Measurements from ENCODE around the gene NR6A1. TPM values are rescaled to one million over a fixed set of nuclear protein-coding genes. Genes with fewer than 3 reads are reported as not detected.

NR6A1 gene
- total and polyA plus RNA-seq, 2 of the 8 experiments (the other 6 are each of a cell fraction or from before 2014, with no cell fraction given): 93.2 to 237 TPM

- no peak for TF ChIP-seq CHD7 (IDR thresholded peaks at IDR 0.05; ENCODE audit: insufficient replicate concordance, low read length)
- no peak for TF ChIP-seq KDM1A (IDR thresholded peaks at IDR 0.05; ENCODE audit: borderline replicate concordance, low read length)
- no peak for TF ChIP-seq CBX5 (IDR thresholded peaks at IDR 0.05; ENCODE audit: low read depth, low read length)
- TF ChIP-seq CTBP2 (IDR thresholded peaks at IDR 0.05; ENCODE audit: borderline replicate concordance, insufficient read depth, insufficient read length, low read length): no peak
- no peak for TF ChIP-seq ASH2L (IDR thresholded peaks at IDR 0.05; ENCODE audit: low read length)
- TF ChIP-seq CHD2 (IDR thresholded peaks at IDR 0.05; ENCODE audit: low read length): no peak
- TF ChIP-seq RXRA (IDR thresholded peaks at IDR 0.05; ENCODE audit: insufficient read depth, low read depth, low read length): no peak
- TF ChIP-seq SIRT6 (IDR thresholded peaks at IDR 0.05; ENCODE audit: low read length): no peak
- TF ChIP-seq HDAC6 (IDR thresholded peaks at IDR 0.05; ENCODE audit: low read depth, low read length): no peak
Observed at GRCh38 chr9:124793015-124793541, 22.0 kb upstream of the NR6A1 start (continued).

All from H1 (cell line).